Thoracic aorta (tissue), 2 donors: ENCODE results near the gene GATAD2B. TPM values are rescaled to one million over a fixed set of nuclear protein-coding genes. Genes with fewer than 3 reads are reported as not detected.
"Not testable (repeated sequence)": the region's sequence is repeated elsewhere in the genome, so short reads cannot be mapped to it uniquely, and the experiment has no call there.

Source experiments
- ATAC-seq: fragments of 150-250 bp; one replicate; pipeline ENCODE4 v1.8.0; 2017; ENCODE audit warnings: low read depth; ENCODE audit not compliant: insufficient number of reproducible peaks, low FRiP score
- DNase-seq: peaks from one replicate; pipeline ENCODE4 v3.0.0-alpha.2; 2020; ENCODE audit warnings: low spot score
- H3K27ac ChIP-seq, 2 donors: fragments of 200-600 bp; sonication (generic); 1 replicate in 1 of 2; 2 replicates in 1 of 2; pipeline ENCODE4 v1.5.1; 2016; ENCODE audit warnings: mild to moderate bottlenecking in 2 of 2, moderate library complexity in 2 of 2
- H3K27me3 ChIP-seq: fragments of 200-600 bp; sonication (generic); replicated peaks from 2 replicates; pipeline ENCODE4 v1.6.0; 2016; ENCODE audit warnings: mild to moderate bottlenecking; ENCODE audit not compliant: insufficient read depth
- H3K36me3 ChIP-seq: fragments of 200-600 bp; sonication (generic); one replicate; pipeline ENCODE4 v1.5.1; 2016
- H3K4me1 ChIP-seq, 2 donors: fragments of 200-600 bp; sonication (generic); 1 replicate in 1 of 2; 2 replicates in 1 of 2; pipeline versions ENCODE4 v1.5.1 to v1.6.0; 2016; ENCODE audit warnings: low read depth in 2 of 2, mild to moderate bottlenecking in 1 of 2; ENCODE audit not compliant: control insufficient read depth in 1 of 2
- H3K4me3 ChIP-seq: fragments of 200-600 bp; sonication (generic); 2 replicates; pipeline ENCODE4 v1.5.1; 2016; ENCODE audit warnings: mild to moderate bottlenecking
- H3K9me3 ChIP-seq: fragments of 200-600 bp; sonication (generic); 2 replicates; pipeline ENCODE4 v1.5.1; 2016
- total RNA-seq, 2 donors: library from RNA; depleted of rRNA; stranded (reverse); fragments of >200 nt; gene quantifications; one replicate each; pipeline versions ENCODE4 v1.1.0 to v1.2.3, GENCODE V29; 2016
- TF ChIP-seq, protein P1 (sequence below): fragments of 200-600 bp; sonication (generic); IDR thresholded peaks from one replicate; pipeline ENCODE4 v1.5.1; 2019; ENCODE audit warnings: antibody characterized with exemption

GATAD2B gene
- total RNA-seq, 2 donors from 2014 or later, result 22.7 to 31.5 TPM

DNA sequence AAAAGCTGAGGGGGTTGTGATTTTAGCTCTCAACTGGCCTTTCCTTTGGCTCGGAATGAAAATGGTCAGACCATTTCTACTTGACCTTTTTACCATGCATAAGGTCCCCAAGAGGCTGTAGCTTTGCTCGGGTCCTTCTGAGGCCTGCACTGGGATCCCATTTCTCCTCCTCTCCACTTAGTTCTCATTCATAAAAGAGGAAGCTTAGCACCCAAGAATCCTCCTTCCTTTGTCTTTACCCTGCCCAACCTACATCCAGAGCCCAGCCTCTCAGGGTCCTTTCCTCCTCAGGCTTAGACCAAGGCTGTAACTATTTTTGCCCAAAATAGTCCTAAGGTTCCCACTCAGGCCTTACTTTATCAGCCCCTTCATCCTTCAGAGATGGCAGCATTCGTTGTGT, 153.6 kb downstream of the GATAD2B start:
- no peak overlapping the region for H3K4me3 ChIP-seq
- H3K27me3 ChIP-seq, result no peaks in the 10 kb centered on the region
- peaks cover 12 to 21% of the 10 kb centered on the region in 2 donors for H3K4me1 ChIP-seq
- TF ChIP-seq, protein P1, sequence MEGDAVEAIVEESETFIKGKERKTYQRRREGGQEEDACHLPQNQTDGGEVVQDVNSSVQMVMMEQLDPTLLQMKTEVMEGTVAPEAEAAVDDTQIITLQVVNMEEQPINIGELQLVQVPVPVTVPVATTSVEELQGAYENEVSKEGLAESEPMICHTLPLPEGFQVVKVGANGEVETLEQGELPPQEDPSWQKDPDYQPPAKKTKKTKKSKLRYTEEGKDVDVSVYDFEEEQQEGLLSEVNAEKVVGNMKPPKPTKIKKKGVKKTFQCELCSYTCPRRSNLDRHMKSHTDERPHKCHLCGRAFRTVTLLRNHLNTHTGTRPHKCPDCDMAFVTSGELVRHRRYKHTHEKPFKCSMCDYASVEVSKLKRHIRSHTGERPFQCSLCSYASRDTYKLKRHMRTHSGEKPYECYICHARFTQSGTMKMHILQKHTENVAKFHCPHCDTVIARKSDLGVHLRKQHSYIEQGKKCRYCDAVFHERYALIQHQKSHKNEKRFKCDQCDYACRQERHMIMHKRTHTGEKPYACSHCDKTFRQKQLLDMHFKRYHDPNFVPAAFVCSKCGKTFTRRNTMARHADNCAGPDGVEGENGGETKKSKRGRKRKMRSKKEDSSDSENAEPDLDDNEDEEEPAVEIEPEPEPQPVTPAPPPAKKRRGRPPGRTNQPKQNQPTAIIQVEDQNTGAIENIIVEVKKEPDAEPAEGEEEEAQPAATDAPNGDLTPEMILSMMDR, result no peak
- H3K27ac ChIP-seq, result peak overlapping the region; percentile 9 to 34
- peaks cover 62% of the 10 kb centered on the region for H3K36me3 ChIP-seq
- no peak for DNase-seq
- no peaks in the 10 kb centered on the region for H3K9me3 ChIP-seq
- no peak for ATAC-seq

DNA sequence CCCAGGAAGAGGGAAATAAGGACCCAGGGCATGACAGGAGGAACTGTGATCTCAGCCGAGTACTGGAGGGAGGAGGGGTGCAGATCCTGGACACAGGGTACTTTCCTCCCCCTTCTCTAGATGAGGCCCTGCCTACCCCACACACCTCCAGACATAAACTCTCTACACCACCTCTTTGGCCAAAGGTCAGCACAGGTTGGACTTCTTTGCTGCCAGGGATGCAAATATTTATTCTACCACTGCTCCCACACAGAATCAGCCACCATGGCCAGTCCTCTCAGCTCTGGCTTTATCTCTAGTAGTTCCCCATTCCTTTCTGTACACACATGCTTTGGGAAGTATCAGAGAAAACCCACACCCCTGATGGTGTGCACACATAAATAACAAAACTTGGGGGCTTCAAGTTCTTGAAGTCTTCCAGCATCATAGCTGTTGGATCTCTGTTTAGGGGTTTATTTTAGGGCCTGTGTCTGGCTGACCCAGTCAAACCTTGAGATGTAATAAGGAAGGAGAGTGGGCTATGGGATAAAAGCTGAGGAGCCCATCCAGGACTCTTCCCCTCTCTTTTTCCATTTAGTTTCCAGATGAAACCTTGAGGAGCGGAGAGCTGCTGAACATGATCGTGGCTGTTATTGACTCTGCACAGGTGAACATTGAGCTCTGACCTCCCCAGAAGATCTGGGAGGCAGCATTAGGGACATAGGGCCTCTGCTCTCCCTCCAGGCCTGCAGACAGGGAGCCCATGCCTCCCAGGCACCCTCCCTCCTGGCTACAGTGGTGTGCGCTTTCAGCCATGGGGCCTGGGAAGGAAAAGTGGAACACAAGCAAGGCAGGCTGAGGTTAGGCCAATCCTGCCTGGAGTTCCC, 154.2 kb downstream of the GATAD2B start:
- Histone ChIP-seq H3K36me3 (peaks cover 69% of the 10 kb centered on the region), H3K9me3 (no peaks in the 10 kb centered on the region), H3K27ac (peak overlapping the region; percentile 9 to 34), H3K4me1 (peaks cover 7 to 15% of the 10 kb centered on the region in 2 donors), H3K27me3 (no peaks in the 10 kb centered on the region), H3K4me3 (no peak overlapping the region)
- DNase-seq (no peak), ATAC-seq (no peak)
- TF ChIP-seq, protein P1, result no peak

DNA sequence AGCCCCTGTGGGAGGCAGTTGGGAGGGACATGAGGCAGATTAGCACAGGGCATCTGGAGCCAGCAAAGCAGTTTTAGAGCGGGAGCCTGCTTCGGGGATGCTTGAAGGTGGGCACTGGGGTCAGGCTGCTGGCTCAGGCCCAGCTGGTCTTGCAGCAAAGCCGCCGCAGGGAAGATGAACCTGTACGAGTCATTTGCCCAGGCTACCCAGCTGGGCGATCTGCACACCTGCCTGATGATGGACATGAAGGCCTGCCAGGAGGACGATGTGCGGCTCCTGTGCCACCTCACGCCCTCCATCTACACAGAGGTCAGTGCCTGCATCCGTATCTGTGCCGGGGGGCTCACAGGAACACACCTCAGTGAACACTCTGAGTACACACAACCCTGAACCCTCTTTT, 155.3 kb downstream of the GATAD2B start:
- peak overlapping the region; percentile 44 to 74 for H3K27ac ChIP-seq
- no peak overlapping the region for H3K4me3 ChIP-seq
- H3K9me3 ChIP-seq, result no peaks in the 10 kb centered on the region
- peaks cover 4 to 8% of the 10 kb centered on the region in 2 donors for H3K4me1 ChIP-seq
- DNase-seq (no peak), ATAC-seq (no peak)
- TF ChIP-seq, protein P1, result no peak
- H3K36me3 ChIP-seq, result peaks cover 69% of the 10 kb centered on the region
- no peaks in the 10 kb centered on the region for H3K27me3 ChIP-seq

DNA sequence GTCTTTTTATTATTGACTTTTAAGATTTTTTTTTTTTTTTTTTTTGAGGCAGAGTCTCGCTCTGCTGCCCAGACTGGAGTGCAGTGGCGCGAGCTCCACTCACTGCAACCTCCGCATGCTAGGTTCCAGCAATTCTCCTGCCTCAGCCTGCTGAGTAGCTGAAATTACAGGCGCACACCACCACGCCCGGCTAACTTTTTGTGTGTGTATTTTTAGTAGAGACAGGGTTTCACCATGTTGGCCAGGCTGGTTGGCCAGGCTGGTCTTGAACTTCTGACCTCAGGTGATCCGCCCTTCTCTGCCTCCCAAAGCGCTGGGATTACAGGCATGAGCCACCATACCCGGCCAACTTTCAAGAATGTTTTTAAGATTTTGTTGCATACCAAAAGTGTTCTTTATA, 156.1 kb downstream of the GATAD2B start:
- Histone ChIP-seq H3K27ac (peak overlapping the region; percentile 44 to 74), H3K36me3 (peaks cover 68% of the 10 kb centered on the region)
- not testable (repeated sequence) for DNase-seq, H3K27me3 ChIP-seq, H3K4me1 ChIP-seq, H3K4me3 ChIP-seq, ATAC-seq, H3K9me3 ChIP-seq

DNA sequence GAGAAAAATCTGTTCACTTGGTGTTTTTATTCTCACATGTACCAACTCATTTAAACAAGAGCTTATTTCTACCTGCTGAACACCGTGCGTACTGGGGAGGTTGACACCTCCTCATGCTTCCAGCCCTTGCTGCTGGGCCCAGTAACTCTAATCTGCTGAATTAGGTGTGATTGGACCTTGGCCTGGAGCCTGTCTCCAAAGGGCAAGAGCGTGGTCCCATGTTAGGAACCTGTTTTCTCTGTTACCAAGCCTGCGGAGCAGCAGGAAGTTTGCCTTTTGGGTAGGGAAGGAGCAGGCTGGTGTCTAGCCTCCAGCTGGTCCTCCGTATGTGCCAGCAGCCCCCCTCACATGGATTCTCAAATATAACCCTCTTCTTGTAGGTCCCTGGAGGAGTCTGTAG, 158.5 kb downstream of the GATAD2B start:
- ATAC-seq (no peak), DNase-seq (no peak)
- no peaks in the 10 kb centered on the region for H3K27me3 ChIP-seq
- peaks cover 57% of the 10 kb centered on the region for H3K36me3 ChIP-seq
- no peaks in the 10 kb centered on the region for H3K9me3 ChIP-seq
- no peak overlapping the region for H3K4me3 ChIP-seq
- TF ChIP-seq, protein P1, result no peak
- peaks cover 0 to 4% of the 10 kb centered on the region in 2 donors for H3K4me1 ChIP-seq
- peak overlapping the region in 1 of 2 donors; percentile 13 for H3K27ac ChIP-seq
